ENCODE measurements around the gene OSBPL6. TPM values are rescaled to one million over a fixed set of nuclear protein-coding genes. Genes with fewer than 3 reads are reported as not detected.

OSBPL6 gene
- total RNA-seq, 1 donor from 2014 or later = 5.3 TPM

- FAIRE-seq = no peak
- H3K27me3 ChIP-seq (ENCODE audit: control insufficient read depth, insufficient read depth, low read length) = no peaks in the 10 kb centered on the region
- TF ChIP-seq CTCF (IDR thresholded peaks at IDR 0.05; ENCODE audit: insufficient read depth, low read length, severe bottlenecking) = no peak
- H3K36me3 ChIP-seq (ENCODE audit: control insufficient read depth, insufficient read depth, low read length) = no peaks in the 10 kb centered on the region
- no peak overlapping the region for H3K4me3 ChIP-seq (ENCODE audit: low read depth, low read length)
- peak; percentile 23 for DNase-seq (ENCODE audit: low read depth)
Measured at GRCh38 chr2:178157574-178157973, 36.7 kb upstream of the OSBPL6 start.

- FAIRE-seq (no peak), DNase-seq (ENCODE audit: low read depth) (no peak)
- Histone ChIP-seq H3K36me3 (ENCODE audit: control insufficient read depth, insufficient read depth, low read length) (no peaks in the 10 kb centered on the region), H3K4me3 (ENCODE audit: low read depth, low read length) (no peak overlapping the region), H3K27me3 (ENCODE audit: control insufficient read depth, insufficient read depth, low read length) (no peaks in the 10 kb centered on the region)
- TF ChIP-seq CTCF (IDR thresholded peaks at IDR 0.05; ENCODE audit: insufficient read depth, low read length, severe bottlenecking) = no peak
Measured at GRCh38 chr2:178159966-178160365, 34.3 kb upstream of the OSBPL6 start.

- Histone ChIP-seq H3K36me3 (ENCODE audit: control insufficient read depth, insufficient read depth, low read length) (no peaks in the 10 kb centered on the region), H3K4me3 (ENCODE audit: low read depth, low read length) (no peak overlapping the region), H3K27me3 (ENCODE audit: control insufficient read depth, insufficient read depth, low read length) (no peaks in the 10 kb centered on the region)
- DNase-seq (ENCODE audit: low read depth) = no peak
- FAIRE-seq = no peak
- TF ChIP-seq CTCF (IDR thresholded peaks at IDR 0.05; ENCODE audit: insufficient read depth, low read length, severe bottlenecking) = no peak
Measured at GRCh38 chr2:178160601-178161000, 33.7 kb upstream of the OSBPL6 start.

DNA sequence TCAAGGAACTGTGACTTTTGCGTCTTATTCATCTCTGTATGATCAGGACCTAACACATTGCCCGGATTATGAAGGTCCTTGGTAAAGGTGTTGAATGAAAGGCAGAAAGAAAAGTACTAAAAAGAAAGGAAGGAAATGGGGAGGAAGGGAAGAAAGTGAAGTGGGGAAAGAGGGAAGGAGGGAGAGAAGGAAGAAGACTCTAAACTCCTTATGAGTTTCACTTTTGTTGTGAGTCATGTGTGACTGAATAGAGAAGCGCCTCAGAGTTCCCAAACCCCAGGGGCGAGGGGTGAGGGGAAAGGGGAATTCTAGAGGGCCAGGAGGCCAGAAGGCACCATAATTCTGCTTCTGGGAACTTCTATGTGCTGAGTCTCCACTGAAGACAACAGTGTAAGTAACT lies 30.9 kb upstream of the OSBPL6 start:
- DNase-seq (ENCODE audit: low read depth) (peak; percentile 38), FAIRE-seq (no peak)
- Histone ChIP-seq H3K4me3 (ENCODE audit: low read depth, low read length) (no peak overlapping the region), H3K27me3 (ENCODE audit: control insufficient read depth, insufficient read depth, low read length) (no peaks in the 10 kb centered on the region), H3K36me3 (ENCODE audit: control insufficient read depth, insufficient read depth, low read length) (no peaks in the 10 kb centered on the region)
- no peak for TF ChIP-seq CTCF (IDR thresholded peaks at IDR 0.05; ENCODE audit: insufficient read depth, low read length, severe bottlenecking)

DNA sequence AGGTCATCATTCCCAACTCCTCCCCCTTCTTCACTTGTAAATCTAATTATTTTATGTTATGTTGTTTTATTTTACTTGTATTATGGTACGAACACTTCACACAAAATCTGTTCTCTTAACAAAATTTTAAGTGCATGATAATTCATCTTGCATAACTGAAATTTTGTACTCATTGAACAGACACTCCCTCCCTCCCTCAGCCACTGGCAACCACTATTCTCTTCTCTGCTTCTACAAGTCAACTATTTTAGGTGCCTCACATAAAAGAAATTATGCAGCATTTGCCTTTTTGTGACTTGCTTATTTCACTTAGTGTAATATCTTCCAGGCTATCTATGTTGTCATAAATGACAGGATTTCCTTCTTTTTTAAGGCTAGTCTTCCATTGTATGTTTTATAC lies 30.4 kb upstream of the OSBPL6 start:
- FAIRE-seq (no peak), DNase-seq (ENCODE audit: low read depth) (no peak)
- TF ChIP-seq CTCF (IDR thresholded peaks at IDR 0.05; ENCODE audit: insufficient read depth, low read length, severe bottlenecking) = no peak

DNA sequence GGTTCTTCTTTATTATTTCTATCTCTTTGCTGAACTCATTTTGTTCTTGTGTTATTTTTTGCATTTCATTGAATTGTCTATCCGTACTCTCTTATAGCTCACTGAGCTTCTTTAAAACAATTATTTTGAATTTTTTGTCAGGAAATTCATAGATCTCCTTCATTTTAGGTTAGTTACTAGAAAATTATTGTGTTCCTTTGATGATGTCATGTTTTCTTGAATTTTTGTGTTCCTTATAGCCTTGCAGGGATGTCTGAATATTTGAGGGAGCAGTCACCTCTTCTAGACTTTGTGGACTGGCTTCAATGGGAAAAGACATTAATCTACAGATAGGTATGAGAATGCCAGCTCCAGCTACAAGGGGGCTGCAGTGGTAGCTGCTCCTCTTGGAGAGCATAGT lies 20.7 kb upstream of the OSBPL6 start:
- H3K4me3 ChIP-seq (ENCODE audit: low read depth, low read length) = no peak overlapping the region
- no peak for DNase-seq (ENCODE audit: low read depth)
- H3K27me3 ChIP-seq (ENCODE audit: control insufficient read depth, insufficient read depth, low read length) = no peaks in the 10 kb centered on the region
- TF ChIP-seq CTCF (IDR thresholded peaks at IDR 0.05; ENCODE audit: insufficient read depth, low read length, severe bottlenecking) = no peak
- H3K36me3 ChIP-seq (ENCODE audit: control insufficient read depth, insufficient read depth, low read length) = no peaks in the 10 kb centered on the region
- FAIRE-seq = no peak

More for the DNA sequence above, 30.4 kb upstream of the OSBPL6 start:
- no peaks in the 10 kb centered on the region for H3K36me3 ChIP-seq (ENCODE audit: control insufficient read depth, insufficient read depth, low read length)
- H3K4me3 ChIP-seq (ENCODE audit: low read depth, low read length) = no peak overlapping the region
- no peaks in the 10 kb centered on the region for H3K27me3 ChIP-seq (ENCODE audit: control insufficient read depth, insufficient read depth, low read length)
